CD4-positive, alpha-beta T cell treated with Interleukin-1 beta for 1 hour (primary cell): Measurements from ENCODE around the gene GRM8.
"Not testable (repeated sequence)": the region's sequence is repeated elsewhere in the genome, so short reads cannot be mapped to it uniquely, and the experiment has no call there.

ENCODE experiments used
- DNase-seq, 2 donors: peaks; one replicate each; pipeline ENCODE4 v3.0.0-alpha.2; 2020 to 2022

The GRM8 gene

DNA sequence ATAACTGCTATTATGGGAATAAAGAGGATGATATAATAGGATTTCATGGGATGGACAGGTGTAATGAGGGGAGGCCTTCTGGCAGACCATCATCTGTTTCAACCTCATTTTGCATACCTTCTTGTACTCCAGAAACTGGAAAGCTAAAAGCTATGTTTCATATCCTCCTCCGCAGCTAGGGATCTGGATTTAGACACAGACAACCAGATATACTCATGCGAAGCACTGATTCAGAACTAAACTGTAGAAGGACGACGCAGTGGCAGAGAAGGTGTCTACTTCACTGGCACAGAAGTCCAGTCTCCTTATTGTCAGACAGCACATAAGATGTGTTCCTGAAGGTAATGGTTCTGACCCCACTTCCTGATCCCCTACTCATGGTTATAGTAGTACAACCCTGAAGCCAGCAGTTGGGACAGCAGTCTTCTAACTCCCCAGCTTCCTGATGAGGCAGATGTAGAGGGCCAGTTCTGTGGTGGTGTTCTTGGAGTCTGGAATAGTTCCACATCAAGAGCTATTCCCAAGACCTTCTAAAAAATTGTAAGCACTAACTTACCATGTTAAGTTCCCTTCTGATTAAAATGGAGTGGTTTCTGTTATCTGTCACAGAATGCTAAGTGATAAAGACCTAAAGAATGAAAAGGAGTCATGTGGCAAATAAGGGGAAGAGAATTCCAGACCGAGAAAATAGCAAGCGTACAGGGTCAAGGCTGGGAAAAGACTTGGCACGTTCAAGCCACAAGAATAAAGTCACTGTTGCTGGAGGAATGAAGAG lies 550.3 kb downstream of the GRM8 start:
- DNase-seq: no peak

DNA sequence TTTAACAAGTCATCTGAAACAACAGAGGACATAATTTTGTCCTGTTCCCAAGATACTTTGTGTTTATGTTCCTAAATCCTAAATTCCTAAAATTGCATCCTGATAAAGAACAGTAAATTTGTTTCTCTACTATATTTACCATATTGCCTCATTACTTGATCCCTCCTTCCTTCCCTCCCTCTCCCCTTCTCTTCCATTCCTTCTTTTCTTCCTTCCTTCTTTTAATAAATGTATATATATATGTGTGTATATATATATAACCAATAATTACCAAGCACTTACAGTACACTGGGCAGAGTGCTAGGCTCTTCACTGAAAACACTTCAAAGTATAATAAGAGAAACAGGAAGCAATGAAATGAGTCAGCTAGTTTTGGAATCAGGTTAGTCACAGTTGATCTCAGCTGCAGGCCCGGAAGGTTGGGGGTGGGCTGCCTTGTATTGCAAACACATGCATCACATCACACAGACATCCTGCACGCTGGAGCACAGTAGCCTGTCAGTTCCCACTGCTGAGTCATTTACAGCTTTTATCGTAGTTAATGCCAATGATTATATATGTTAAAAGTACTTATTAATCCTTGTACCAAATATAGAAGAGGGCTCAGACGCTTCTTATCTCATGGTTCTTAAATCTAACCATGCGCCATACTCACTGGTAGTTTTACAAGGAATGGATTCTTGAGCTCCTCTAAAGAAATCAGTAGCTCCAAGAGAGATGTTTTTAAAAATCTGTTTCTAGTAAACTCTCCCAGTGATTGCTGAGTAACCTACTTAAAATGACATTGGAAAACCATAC lies 551.7 kb downstream of the GRM8 start:
- peak; percentile 51 to 66 for DNase-seq

DNA sequence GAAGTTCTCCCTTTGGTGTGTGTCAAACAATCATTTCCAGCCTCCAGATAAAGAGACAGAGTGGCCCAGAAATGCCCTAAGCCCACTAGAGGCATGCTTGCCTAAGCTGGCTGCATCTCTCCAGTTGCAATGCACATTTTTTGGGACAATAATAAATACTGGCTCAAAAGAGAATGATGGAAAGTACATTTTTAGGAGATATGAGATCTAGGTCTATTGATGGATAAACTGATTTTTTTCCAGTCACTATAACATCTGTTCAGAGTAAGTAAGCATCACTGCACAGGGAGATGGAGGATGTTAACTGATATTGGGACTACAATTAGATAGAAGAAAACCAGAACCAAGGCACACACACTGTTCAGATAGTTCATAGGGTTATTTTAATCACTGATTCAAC lies 553.0 kb downstream of the GRM8 start:
- DNase-seq: no peak

DNA sequence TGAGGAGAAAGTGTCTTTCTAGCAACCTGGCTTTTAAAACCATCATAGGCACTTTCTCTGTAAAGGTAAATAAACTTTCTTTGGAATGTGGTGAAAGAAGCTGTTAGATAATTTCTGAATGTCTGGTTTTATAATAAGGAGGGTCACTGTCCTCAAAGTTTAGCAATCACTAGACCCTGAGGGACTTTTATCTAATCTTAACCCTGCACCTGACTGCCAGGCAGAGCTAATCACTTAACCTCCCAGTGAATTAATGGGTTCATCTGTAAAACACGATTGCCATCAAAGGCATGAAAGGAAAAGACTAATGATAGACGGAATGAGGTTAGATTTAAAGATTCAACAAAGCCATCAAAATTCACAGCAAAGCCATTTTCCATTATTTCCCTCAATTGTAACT lies 553.8 kb downstream of the GRM8 start:
- DNase-seq: no peak

DNA sequence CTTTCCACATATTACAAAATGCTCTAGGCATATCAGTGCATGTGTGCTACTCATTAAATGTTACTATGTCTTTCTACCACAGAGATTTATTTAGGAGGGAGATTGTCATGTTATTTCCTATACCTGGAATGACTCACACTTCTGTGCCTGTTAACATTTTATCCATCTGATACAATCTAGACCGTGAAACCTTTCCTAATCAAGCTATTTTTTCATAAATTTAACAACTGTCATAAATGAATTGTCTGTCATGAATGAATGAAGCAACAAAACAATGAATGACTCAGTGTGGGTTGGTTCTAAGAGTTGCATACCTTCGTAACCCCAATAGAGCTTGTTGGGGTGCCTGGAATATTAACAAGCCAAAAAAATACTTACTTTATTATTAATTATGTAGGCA lies 554.3 kb downstream of the GRM8 start:
- DNase-seq: no peak

DNA sequence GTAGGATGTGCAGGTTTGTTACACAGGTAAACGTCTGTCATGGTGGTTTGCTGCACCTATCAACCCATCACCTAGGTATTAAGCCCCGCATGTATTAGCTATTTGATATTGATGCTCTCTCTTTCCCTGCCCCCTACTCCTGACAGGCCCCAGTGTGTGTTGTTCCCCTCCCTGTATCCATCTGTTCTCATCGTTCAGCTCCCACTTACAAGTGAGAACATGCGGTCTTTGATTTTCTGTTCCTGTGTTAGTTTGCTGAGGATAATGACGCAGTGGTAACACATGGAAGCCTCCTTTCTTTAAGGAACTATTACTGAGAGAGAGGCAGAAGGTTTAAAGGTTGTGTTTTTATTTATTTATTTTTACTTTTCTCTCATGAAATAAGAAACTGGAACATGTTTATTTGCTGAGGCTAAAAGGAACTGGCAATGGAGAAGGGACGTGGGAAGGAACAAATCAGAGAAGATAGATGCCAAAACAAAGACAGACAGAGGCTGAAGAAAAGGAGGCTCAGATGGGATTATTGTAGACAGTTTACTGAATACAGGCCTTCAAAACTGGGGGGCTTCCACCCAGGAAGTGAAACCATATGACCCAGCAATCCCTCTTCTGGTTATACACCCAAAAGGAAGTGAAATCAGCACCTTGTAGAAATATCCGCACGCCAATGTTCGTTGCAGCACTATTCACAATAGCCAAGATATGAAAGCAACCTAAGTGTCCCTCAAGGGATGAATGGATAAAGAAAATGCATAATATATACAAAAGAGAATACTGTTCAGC lies 556.3 kb downstream of the GRM8 start:
- DNase-seq: no peak

DNA sequence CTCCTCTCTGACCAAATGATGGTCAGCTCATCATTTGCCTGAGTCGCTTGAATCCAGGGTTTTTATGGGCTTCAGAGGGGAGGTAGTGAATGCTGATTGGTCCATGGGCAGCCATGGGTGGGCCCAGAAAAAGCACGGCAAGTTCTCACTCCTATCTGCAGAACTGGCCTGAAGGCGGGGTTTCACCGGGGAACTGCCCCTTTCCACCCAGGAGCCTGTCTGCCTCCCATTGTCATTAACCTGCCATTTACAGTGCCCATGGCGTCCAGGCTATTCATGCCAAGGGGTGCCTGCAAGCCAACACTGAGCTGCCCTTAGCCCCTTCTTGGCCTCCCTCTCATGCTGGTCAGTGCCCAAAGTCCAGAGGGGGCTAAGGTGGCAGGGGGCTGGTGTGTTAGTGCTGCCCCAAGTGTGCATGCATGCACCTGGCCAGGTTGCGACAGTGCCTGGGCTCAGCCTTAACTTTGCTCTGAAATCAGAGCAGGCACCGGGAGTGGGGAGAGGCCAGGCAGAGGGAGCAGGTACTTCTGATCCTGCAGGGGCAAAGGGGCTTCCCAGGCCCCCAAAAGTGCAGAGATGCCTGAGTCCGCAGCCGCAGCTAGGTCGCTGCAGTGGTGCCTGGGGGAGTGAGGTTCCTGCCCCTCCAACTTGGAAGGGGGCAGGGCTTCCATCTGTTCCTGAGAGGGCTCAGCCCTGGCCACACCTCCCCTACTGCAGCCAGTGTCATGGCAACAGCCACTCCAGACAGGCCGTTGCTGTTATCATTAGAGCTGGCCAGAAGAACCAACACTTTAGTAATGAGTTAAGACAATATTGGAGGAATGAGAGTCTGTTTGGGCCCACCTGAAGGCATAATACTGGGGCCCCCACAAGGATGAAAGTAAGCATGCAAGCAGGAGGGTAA lies 561.6 kb downstream of the GRM8 start:
- DNase-seq: no peak

DNA sequence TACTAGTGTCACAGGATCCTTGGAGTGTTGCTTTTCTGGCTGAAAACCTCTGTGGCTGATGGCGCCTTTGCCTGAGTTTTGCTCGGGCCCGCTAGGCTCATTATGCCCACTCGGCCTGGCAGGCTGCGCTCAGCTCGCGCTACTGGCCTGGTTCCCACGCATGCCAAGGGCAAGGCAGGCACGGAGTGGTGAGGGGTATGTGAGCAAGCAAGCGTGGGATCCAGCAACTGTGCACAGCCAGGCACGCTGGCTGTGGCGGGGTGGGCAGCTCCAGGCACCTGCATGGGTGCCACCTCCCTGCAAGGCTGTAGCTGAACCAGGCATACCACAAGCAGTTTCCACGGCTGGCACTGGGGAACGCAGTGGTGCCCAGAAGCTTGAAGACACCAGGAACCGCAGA lies 562.6 kb downstream of the GRM8 start:
- DNase-seq: no peak

DNA sequence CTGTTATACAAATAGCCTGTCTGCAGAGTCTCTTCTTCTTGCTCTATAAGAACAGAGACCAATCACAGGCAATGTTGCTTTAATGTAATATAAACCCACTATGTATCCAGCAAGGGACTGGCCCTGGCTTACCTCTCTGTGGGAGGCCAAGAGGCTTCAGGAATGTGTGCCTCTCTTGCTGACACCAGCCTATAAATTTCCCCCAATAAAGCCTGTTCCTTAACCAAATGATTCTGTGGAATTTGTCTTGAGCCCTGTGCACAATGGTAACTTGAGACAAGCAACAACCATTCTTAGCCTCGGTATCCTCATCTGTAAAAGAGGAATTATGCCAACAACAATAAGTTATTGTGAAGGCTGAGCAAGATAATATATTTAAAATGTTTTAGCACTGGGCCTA lies 563.7 kb downstream of the GRM8 start:
- no peak for DNase-seq

DNA sequence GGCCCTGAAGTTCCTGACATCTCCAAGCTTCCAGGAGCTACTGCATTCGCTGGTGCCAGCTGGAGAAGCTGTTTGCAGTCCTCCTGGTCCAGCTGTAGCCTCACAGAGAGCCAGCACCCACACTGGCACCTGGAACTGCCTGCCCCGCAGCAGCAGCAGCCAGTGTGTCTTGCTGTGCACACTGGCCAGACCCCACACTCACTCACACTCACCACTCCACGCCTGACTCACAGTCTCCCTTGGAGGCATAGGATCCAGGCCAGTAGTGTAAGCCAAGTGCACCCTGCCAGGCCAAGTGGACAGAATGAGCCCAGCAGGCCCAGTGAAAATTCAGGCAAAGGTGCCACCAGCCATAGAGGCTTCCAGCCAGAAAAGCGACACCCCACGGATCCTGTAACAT lies 566.3 kb downstream of the GRM8 start:
- no peak for DNase-seq

DNA sequence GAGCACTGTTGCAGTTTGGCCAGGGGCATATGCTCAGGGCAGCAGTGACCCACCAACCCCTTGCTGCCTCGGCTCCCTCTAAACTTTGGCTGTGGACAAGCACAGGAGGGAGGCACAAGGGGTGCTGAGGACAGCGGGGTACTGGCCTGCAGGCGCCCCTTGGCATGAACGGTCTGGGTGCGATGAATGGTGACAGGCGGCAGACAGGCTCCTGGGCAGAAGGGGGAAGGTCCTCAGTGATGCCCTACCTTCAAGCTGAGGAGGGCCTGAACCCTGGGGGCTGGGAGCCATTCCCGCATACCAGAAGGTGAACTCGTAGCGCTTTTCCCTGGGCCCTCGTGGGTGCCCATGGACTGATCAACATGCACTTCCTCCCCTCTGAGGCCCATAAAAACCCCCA lies 567.1 kb downstream of the GRM8 start:
- no peak for DNase-seq

DNA sequence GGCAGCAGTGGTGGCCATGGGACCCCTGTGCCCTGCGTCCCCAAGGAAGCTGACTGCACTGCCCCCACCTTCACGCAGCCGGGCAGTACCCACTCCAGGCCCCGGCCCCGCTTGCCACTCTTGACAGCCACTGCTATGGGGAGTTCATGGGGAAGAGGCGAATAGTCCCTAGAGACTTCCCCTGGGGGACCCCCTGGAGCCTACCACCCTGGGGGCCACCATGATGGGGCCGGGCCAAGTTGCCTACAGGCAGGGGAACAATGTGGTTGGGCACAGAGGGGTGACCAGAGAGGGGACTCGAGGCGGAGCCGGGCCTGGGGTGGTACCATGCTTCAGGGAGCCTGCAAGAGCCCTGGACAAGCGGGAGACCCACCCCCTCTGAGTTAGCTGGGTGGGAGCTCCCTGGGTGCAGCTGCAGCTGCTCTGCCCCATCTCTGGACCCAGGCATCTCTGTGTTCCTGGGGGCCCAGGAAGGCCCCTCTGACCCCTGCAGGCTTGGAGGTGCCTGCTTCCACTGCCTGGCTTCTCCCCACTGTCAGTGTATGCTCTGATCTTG lies 567.6 kb downstream of the GRM8 start:
- no peak for DNase-seq

DNA sequence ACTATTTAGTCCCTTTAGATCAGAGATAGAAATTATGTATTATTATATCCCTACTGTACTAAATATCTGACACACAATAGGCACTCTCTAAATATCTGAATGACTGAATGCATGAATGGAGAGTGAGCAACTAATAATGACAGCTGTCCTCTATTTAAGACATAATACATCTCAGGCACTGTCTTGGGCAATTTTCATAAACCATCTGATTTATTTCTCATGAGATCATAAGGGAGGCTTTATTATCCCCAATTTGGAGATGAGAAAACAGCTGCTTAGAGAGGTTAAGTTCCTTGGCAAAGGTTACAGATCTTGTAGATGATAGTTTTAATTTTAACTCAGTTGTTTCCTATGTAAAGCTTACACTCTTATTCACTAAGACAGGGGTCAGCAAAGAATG lies 570.6 kb downstream of the GRM8 start:
- no peak for DNase-seq

DNA sequence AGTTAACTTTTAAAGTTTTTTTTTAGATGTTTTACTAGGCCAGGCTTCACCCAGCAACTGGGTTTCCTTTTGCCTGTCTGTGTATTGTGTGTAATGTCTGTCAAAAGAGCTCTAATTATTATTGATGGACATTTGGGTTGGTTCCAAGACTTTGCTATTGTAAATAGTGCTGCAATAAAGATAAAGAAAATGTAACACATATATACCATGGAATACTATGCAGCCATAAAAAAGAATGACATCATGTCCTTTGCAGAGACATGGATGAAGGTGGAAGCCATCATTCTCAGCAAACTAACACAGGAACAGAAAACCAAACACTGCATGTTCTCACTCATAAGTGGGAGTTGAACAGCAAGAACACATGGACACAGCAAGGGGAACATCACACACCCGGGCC lies 584.0 kb downstream of the GRM8 start:
- DNase-seq: not testable (repeated sequence)

DNA sequence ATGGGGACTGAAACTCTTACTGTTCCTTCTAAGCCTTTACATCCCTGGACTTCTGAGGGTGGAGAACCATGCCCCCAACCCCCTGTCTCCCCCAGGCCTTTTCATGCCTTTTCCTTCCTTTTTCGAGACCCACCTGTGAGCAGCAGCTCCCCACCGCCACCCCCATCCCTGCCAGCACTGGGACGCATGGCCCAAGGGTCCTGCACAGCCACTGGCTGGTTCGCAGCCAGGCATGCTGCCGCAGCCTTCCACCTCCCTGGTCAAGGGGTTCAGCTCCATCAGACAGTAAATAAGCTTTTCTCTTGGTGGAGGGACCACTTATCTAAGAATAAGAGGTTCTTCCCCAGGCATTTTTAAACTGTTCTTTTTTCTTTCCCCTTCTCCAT lies 584.4 kb downstream of the GRM8 start:
- DNase-seq: no peak

DNA sequence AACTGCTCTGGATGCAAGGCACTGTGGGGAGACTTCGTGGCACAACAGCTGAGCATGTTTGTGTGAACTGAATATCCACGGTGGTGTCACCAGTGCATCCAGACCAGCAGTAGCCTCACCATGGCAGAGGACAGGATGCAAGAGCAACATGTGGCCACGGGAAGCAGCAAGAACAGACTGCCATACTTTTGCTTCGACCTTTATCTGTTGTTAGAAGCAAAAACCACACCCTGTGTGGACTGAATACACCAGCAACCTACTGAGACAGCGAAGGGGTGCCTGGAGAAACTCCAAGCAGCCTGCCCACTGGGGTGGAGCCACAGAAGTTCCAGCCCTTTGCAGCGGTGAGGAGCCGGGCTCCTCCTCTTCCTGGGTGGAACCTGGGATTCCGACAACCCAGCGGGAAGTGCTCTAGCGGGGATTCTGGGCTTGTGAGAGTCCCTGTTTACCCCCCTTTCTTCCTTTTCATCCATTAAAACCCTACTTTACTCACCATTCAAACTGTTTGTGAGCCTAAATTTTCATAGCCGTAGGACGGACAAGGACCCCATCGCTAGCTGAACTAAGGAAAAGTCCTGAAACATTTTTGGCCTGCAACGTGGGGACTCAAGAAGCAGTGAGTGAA lies 584.9 kb downstream of the GRM8 start:
- DNase-seq: no peak

DNA sequence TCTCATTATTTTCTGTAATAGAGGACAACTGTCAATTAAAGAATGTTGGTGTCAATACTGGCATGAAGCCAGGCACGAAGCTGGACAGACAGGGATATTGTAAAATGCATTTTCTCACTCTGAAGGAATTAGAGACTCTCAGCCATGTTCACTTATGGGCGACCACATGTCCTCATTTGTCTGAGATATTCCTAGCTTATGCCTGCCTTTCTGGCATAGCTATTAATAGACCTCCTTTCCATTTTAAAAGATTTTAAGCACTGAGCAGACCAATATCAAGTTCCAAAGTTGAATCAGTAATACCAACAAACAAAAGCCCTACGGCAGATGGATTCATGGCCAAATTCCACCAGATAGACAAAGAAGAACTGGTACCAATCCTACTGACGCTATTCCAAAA lies 589.9 kb downstream of the GRM8 start:
- no peak for DNase-seq

DNA sequence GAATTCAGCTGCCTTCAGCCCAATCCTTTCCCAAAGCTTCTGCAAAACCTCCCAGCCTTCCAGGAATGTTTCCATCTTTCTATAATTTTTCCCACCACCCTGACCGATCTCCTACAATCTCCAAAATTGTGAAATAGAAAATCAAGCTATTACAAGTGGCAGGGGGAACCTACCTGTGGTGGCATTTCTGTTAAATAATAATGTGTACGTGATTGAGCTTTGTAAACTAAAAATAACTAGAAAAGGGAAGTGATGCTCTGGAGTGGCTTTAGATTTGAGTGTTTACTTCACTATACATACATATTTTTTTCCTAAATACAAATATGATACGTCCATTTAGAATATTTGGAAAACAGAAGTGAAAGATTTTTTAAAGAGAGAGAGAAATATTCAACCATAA lies 593.6 kb downstream of the GRM8 start:
- DNase-seq: no peak

DNA sequence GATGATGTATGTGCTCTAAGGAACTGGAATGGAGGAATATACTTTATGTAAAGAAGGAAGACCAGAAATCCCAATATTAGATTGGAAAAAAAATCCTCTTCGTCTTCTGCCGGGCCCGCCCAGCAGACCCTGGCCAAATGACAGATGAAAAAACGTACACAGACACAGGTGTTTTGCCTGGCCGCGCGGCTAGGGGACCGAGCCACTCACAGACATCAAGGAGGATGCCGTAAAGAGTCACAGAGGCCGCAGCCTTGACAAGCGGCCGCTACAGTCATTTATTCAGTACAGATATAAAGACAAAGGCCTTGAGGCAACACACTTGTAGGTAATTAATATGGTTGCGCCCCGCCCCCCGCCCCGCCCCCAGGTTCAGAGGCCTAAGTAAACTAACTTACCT lies 594.1 kb downstream of the GRM8 start:
- DNase-seq: no peak

DNA sequence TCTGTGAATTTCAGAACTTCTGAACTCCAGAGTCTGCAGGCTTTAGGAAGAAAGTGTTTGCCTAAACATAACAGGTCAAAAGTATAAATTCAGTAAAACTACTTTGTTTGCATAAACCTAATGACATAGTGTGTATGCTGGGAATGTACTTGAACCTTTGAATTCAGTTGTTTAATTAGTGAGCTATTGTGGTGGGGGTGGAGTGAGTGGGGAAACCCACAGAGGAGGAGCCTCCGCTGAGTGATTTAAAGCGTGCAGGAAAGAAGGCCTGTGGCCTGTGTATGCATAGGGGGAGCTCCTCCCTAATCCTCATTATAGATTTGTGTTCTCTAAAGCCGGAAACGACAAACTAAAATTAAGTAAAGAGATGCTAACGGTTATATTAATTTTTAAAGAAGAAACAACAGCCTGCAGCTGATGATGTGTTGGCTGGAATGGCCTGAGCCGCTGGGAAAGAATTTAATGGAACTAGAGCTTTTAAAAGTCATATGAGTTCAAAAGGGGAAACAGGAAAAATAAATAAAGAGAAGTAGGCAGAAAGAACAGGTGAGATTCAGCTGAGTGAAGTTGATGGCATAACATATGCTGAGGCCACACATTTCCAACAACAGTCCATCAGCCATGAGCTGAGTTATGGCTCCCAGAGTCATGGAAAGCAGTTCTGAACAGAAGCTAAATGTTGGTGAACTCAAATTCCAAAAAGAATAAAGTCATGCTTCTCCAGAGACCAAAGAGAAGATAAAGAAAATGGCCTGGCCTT lies 595.0 kb downstream of the GRM8 start:
- no peak for DNase-seq

DNA sequence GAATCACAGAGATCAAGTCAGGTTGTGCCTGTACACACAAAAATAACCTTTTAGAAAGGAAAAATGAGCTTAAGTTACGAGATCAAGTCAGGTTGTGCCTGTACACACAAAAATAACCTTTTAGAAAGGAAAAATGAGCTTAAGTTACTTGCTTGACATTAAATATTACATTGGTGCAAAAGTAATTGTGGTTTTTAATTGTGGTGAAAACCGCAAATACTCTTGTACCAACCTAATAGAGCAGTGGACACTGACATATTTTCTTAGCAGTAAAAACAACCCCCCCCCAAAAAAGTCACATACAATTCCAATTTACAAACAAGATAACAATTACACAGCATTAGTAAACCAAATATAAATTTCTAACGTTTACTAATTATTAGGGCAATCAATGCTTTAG lies 595.6 kb downstream of the GRM8 start:
- DNase-seq: no peak
